Uterus (tissue), 4 donors: ENCODE measurements around the gene ZNF687. TPM values are rescaled to one million over a fixed set of nuclear protein-coding genes. Genes with fewer than 3 reads are reported as not detected.
A peak's percentile ranks its signal among the peaks of the same experiment; 100 is the strongest.

Experiments used
- DNase-seq, 2 donors: peaks; one replicate each; pipeline ENCODE4 v3.0.0-alpha.2; 2019 to 2020
- H3K27ac ChIP-seq, 2 donors: fragments of 200-600 bp; sonication (generic); 1 replicate in 1 of 2; 2 replicates in 1 of 2; pipeline ENCODE4 v1.5.1; 2016 to 2018
- H3K27me3 ChIP-seq, 2 donors: fragments of 200-600 bp; sonication (generic); one replicate each; pipeline ENCODE4 v1.5.1; 2018 to 2019; ENCODE audit warnings: control low read depth in 1 of 2
- H3K36me3 ChIP-seq, 2 donors: fragments of 200-600 bp; sonication (generic); one replicate each; pipeline ENCODE4 v1.5.1; 2019; ENCODE audit warnings: control low read depth in 1 of 2
- H3K4me1 ChIP-seq, 2 donors: fragments of 200-600 bp; sonication (generic); one replicate each; pipeline ENCODE4 v1.5.1; 2018 to 2019; ENCODE audit warnings: control low read depth in 1 of 2
- H3K4me3 ChIP-seq, 2 donors: fragments of 200-600 bp; sonication (generic); 1 replicate in 1 of 2; 2 replicates in 1 of 2; pipeline ENCODE4 v1.5.1; 2018 to 2019; ENCODE audit warnings: mild to moderate bottlenecking in 1 of 2
- H3K9me3 ChIP-seq, 2 donors: fragments of 200-600 bp; sonication (generic); one replicate each; pipeline ENCODE4 v1.5.1; 2019; ENCODE audit warnings: control low read depth in 1 of 2
- CTCF ChIP-seq, 4 experiments: fragments of 200-600 bp in 2 of 4; fragments of 450-650 bp in 2 of 4; sonication (generic) in 2 of 4; IDR thresholded peaks; one replicate each; pipeline ENCODE4 v1.5.1; 2016 to 2019; ENCODE audit warnings: antibody characterized with exemption in 4 of 4, mild to moderate bottlenecking in 2 of 4, moderate library complexity in 1 of 4
- POLR2A ChIP-seq, 2 donors: fragments of 450-650 bp; IDR thresholded peaks; one replicate each; pipeline ENCODE4 v1.6.1; 2016; ENCODE audit warnings: antibody characterized with exemption in 2 of 2, mild to moderate bottlenecking in 1 of 2, moderate library complexity in 1 of 2
- intact Hi-C: fragments of 100-400 bp; cut with DNase I; formaldehyde crosslinking; loops from one replicate; pipeline ENCODE4 v1.15.1; 2023; ENCODE audit warnings: low total_unique reads
- total RNA-seq, 4 donors: library from RNA; depleted of rRNA in 3 of 4; stranded (reverse); fragments of >200 nt in 3 of 4; gene quantifications; one replicate each; pipeline versions ENCODE4 v1.1.0 to v1.2.4, GENCODE V29; 2014 to 2023
- donor health status: DM: yes; HTN: yes; CAD: no.

The ZNF687 gene
- total RNA-seq, 4 donors from 2014 or later, result 6.4 to 31.9 (median 10.9) TPM

GRCh38 chr1:151282883-151283725 is 1.0 kb downstream of the ZNF687 start:
- H3K9me3 ChIP-seq, result no peaks in the 10 kb centered on the region
- intact Hi-C loops, result no loop called here
- TF ChIP-seq CTCF (IDR thresholded peaks at IDR 0.05) (no peak), POLR2A (IDR thresholded peaks at IDR 0.05) (no peak)

GRCh38 chr1:151284013-151284577 is 2.0 kb downstream of the ZNF687 start:
- intact Hi-C loops, result no loop called here

More at GRCh38 chr1:151282883-151283725, 1.0 kb downstream of the ZNF687 start:
- DNase-seq, result peak; percentile 42 to 49
- peaks cover 0 to 15% of the 10 kb centered on the region in 2 donors for H3K4me1 ChIP-seq
- H3K36me3 ChIP-seq, result no peaks in the 10 kb centered on the region
- H3K27ac ChIP-seq, result peak overlapping the region; percentile 97 to 100
- no peaks in the 10 kb centered on the region for H3K27me3 ChIP-seq
- H3K4me3 ChIP-seq, result peak overlapping the region; percentile 64 to 71

GRCh38 chr1:151286619-151287340 is 4.7 kb downstream of the ZNF687 start:
- DNase-seq, result no peak
- H3K4me1 ChIP-seq, result peaks cover 0 to 11% of the 10 kb centered on the region in 2 donors
- intact Hi-C loops, result no loop called here
- no peak overlapping the region for H3K4me3 ChIP-seq
- H3K27ac ChIP-seq, result no peak overlapping the region
- no peaks in the 10 kb centered on the region for H3K27me3 ChIP-seq
- H3K36me3 ChIP-seq, result no peaks in the 10 kb centered on the region
- TF ChIP-seq CTCF (IDR thresholded peaks at IDR 0.05), result no peak
- TF ChIP-seq POLR2A (IDR thresholded peaks at IDR 0.05), result no peak
- H3K9me3 ChIP-seq, result no peaks in the 10 kb centered on the region

More at GRCh38 chr1:151284013-151284577, 2.0 kb downstream of the ZNF687 start:
- Histone ChIP-seq H3K9me3 (no peaks in the 10 kb centered on the region), H3K27ac (peak overlapping the region in 1 of 2 donors; percentile 97), H3K4me1 (peaks cover 0 to 15% of the 10 kb centered on the region in 2 donors), H3K4me3 (no peak overlapping the region), H3K36me3 (no peaks in the 10 kb centered on the region), H3K27me3 (no peaks in the 10 kb centered on the region)
- DNase-seq, result no peak
- TF ChIP-seq CTCF (IDR thresholded peaks at IDR 0.05) (no peak), POLR2A (IDR thresholded peaks at IDR 0.05) (no peak)

- TF ChIP-seq POLR2A (IDR thresholded peaks at IDR 0.05) (no peak), CTCF (IDR thresholded peaks at IDR 0.05) (no peak)
- Histone ChIP-seq H3K4me1 (peaks cover 0 to 11% of the 10 kb centered on the region in 2 donors), H3K9me3 (no peaks in the 10 kb centered on the region), H3K27me3 (no peaks in the 10 kb centered on the region), H3K4me3 (no peak overlapping the region), H3K27ac (no peak overlapping the region), H3K36me3 (no peaks in the 10 kb centered on the region)
- no peak for DNase-seq
- intact Hi-C loops, result no loop called here
These were observed 5.2 kb downstream of the ZNF687 start for GRCh38 chr1:151287341-151287699.
